ENCODE data around the gene FARSB. TPM values are rescaled to one million over a fixed set of nuclear protein-coding genes. Genes with fewer than 3 reads are reported as not detected.

FARSB gene
- total RNA-seq, 2 experiments from 2014 or later, result 55.9 to 56.7 TPM

DNA sequence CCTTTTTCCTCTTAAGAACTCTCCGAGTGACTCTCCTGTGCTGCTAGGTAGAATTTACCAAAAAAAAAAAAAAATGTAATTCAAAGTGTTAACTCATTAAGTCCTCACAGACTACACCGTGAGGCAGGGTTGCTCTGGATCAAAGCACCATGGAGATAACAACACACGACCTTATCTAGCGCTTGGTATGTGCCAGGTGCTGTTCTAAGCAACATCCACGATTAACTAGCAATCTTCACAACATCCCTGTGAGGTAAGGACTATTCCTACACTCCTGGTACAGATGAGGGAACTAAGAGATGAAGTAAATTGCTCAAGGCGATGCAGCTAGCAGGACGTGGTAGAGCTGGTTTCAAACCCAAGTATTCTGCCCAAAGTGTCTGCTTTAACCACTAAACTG is 17.4 kb upstream of the FARSB start:
- Mint-ChIP-seq H3K27me3 (peaks cover 51% of the 10 kb centered on the region), H3K4me3 (no peak overlapping the region), H3K9me3 (no peaks in the 10 kb centered on the region), H3K27ac (no peak overlapping the region), H3K36me3 (ENCODE audit: low read depth) (no peaks in the 10 kb centered on the region), H3K4me1 (ENCODE audit: low read depth) (peaks cover 8% of the 10 kb centered on the region)
- TF ChIP-seq CTCF (IDR thresholded peaks at IDR 0.05), result no peak
- intact Hi-C loops (cut with micrococcal nuclease), result no loop called here
- DNase-seq (no peak), ATAC-seq (no peak)
- ChIA-PET CTCF (no interaction called here), POLR2A (no interaction called here)

DNA sequence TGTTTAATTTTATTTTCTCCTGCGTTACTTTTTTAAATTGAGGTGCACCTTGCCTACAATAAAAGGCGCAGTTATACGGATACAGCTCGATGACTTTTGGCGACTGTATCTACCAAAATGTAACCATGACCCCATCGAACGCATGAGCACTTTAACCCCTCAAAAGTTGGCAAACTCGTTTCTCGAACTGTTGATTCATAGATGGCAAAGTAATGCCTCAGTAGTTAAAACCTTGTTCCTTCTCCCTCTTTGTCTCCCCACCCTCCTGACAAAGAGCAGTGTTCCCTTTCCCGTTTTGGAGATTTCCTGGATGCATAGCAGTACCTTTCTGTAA is 16.1 kb upstream of the FARSB start:
- no peaks in the 10 kb centered on the region for H3K36me3 Mint-ChIP-seq (ENCODE audit: low read depth)
- no peak overlapping the region for H3K27ac Mint-ChIP-seq
- peaks cover 52% of the 10 kb centered on the region for H3K27me3 Mint-ChIP-seq
- DNase-seq, result no peak
- ATAC-seq, result no peak
- peak overlapping the region; percentile 43 for H3K4me3 Mint-ChIP-seq
- ChIA-PET CTCF (no interaction called here), POLR2A (no interaction called here)
- H3K4me1 Mint-ChIP-seq (ENCODE audit: low read depth), result peaks cover 8% of the 10 kb centered on the region
- H3K9me3 Mint-ChIP-seq, result no peaks in the 10 kb centered on the region
- intact Hi-C loops (cut with micrococcal nuclease), result no loop called here
- TF ChIP-seq CTCF (IDR thresholded peaks at IDR 0.05), result no peak

- H3K36me3 Mint-ChIP-seq (ENCODE audit: low read depth), result no peaks in the 10 kb centered on the region
- intact Hi-C loops (cut with micrococcal nuclease), result no loop called here
- ChIA-PET POLR2A (no interaction called here), CTCF (interaction anchor here (0.8 to 1.7 kb wide), 2 partner anchors 36 to 268 kb away, joined by 3 to 4 read pairs; no protein-coding TSS in a partner anchor)
- H3K4me3 Mint-ChIP-seq, result peak within 1 kb of the TSS; percentile 43
- no peak within 1 kb of the TSS for H3K27ac Mint-ChIP-seq
- H3K27me3 Mint-ChIP-seq, result peaks cover 52% of the 10 kb centered on the region
- ATAC-seq, result peak; percentile 45
- no peaks in the 10 kb centered on the region for H3K9me3 Mint-ChIP-seq
- TF ChIP-seq CTCF (IDR thresholded peaks at IDR 0.05), result no peak
- H3K4me1 Mint-ChIP-seq (ENCODE audit: low read depth), result peaks cover 8% of the 10 kb centered on the region
- no peak for DNase-seq
Observed at GRCh38 chr2:222671259-222672067, 15.6 kb upstream of the FARSB start, which contains the start of gene MOGAT1. Gene MOGAT1, plus strand, starts transcription at chr2:222671658. Its CDS starts 128 bp downstream, at chr2:222671786.

DNA sequence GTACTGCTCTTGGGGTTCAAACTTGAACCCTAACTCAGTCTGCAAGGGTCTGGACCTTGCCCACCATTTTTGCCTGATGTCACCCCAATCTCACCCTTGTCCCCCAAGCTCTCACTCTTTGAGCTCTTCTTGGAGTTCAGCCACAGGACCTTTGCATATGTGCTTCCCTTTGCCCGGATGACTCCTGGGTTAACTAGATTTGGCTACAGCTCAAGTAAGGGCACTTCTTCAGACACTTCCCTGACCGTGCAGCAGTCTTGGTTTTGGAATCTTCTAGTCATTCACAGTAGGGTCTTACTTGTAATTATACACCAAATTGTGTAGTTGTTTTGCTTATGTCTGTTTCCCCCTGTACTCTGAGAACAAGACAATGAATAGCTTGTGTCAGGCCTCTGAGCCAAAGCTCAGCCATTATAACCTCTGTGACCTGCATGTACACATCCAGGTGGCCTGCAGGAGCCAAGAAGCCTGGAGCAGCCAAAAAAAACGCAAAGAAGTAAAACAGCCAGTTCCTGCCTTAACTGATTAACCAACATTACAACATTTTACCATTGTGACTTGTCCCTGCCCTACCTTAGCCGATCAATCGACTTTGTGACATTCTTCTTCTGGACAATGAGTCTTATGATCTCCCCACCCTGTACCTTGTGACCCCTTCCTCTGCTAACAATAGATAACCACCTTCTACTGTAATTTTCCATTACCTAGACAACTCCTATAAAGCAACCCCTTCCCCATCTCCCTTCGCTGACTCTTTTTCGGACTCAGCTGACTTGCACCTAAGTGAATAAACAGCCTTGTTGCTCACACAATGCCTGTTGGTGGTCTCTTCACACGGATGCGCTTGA is 14.5 kb upstream of the FARSB start:
- no peak for TF ChIP-seq CTCF (IDR thresholded peaks at IDR 0.05)
- CTCF ChIA-PET, result interaction anchor here (0.8 to 1.7 kb wide), 3 partner anchors 37 to 269 kb away, joined by 3 to 4 read pairs (median 3); no protein-coding TSS in a partner anchor
- POLR2A ChIA-PET, result no interaction called here
- ATAC-seq, result no peak
- DNase-seq, result no peak
- no peaks in the 10 kb centered on the region for H3K9me3 Mint-ChIP-seq
- H3K36me3 Mint-ChIP-seq (ENCODE audit: low read depth), result no peaks in the 10 kb centered on the region
- intact Hi-C loops (cut with micrococcal nuclease), result no loop called here
- H3K27me3 Mint-ChIP-seq, result peaks cover 52% of the 10 kb centered on the region
- H3K4me3 Mint-ChIP-seq, result no peak overlapping the region
- no peak overlapping the region for H3K27ac Mint-ChIP-seq
- peaks cover 8% of the 10 kb centered on the region for H3K4me1 Mint-ChIP-seq (ENCODE audit: low read depth)

DNA sequence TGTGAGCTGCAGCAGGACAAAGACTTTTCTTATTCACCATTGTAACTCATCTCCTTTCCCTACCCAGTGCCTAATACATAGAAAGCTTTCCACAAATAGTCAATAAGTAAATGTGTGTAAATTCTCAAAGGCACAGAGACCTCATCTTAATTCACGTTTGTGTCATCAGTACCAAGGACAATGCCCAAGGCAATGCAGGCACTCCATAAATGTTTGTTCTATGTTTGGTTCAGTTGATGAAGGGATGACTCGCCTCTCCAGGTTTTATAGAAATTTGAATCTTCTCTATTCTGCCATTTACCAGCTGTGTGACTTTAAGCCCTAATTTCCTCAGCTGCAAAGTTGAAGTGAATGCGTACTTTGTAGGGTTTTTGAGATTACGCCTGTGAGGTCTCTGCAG is 13.5 kb upstream of the FARSB start:
- no peak for TF ChIP-seq CTCF (IDR thresholded peaks at IDR 0.05)
- intact Hi-C loops (cut with micrococcal nuclease), result no loop called here
- DNase-seq (no peak), ATAC-seq (no peak)
- H3K4me3 Mint-ChIP-seq, result no peak overlapping the region
- peaks cover 50% of the 10 kb centered on the region for H3K27me3 Mint-ChIP-seq
- no peak overlapping the region for H3K27ac Mint-ChIP-seq
- H3K4me1 Mint-ChIP-seq (ENCODE audit: low read depth), result peaks cover 8% of the 10 kb centered on the region
- no peaks in the 10 kb centered on the region for H3K9me3 Mint-ChIP-seq
- H3K36me3 Mint-ChIP-seq (ENCODE audit: low read depth), result no peaks in the 10 kb centered on the region
- CTCF ChIA-PET, result interaction anchor here (1.0 to 1.2 kb wide), 3 partner anchors 20 to 234 kb away, joined by 3 to 4 read pairs (median 3); no protein-coding TSS in a partner anchor
- POLR2A ChIA-PET, result no interaction called here

Measured in activated CD8-positive, alpha-beta T cell treated with anti-CD3 and anti-CD28 coated beads for 36 hours (primary cell).